ENCODE data around the gene RIT2. TPM values are rescaled to one million over a fixed set of nuclear protein-coding genes. Genes with fewer than 3 reads are reported as not detected.

RIT2 gene
- total RNA-seq, 1 donor from 2014 or later = not detected

- DNase-seq = no peak
- no peaks in the 10 kb centered on the region for H3K36me3 Mint-ChIP-seq (ENCODE audit: unreplicated experiment)
- no peak for TF ChIP-seq CTCF (IDR thresholded peaks at IDR 0.05; ENCODE audit: partially characterized antibody, unreplicated experiment)
- H3K9me3 Mint-ChIP-seq (ENCODE audit: unreplicated experiment) = no peaks in the 10 kb centered on the region
- H3K27me3 Mint-ChIP-seq (ENCODE audit: unreplicated experiment) = no peaks in the 10 kb centered on the region
- peaks cover 4% of the 10 kb centered on the region for H3K4me1 Mint-ChIP-seq (ENCODE audit: low read depth, unreplicated experiment)
- H3K27ac Mint-ChIP-seq (ENCODE audit: unreplicated experiment) = no peak overlapping the region
- H3K4me3 Mint-ChIP-seq (ENCODE audit: unreplicated experiment) = no peak overlapping the region
Measured at GRCh38 chr18:42892181-42892580, 223.3 kb downstream of the RIT2 start.

- no peaks in the 10 kb centered on the region for H3K9me3 Mint-ChIP-seq (ENCODE audit: unreplicated experiment)
- H3K36me3 Mint-ChIP-seq (ENCODE audit: unreplicated experiment) = no peaks in the 10 kb centered on the region
- TF ChIP-seq CTCF (IDR thresholded peaks at IDR 0.05; ENCODE audit: partially characterized antibody, unreplicated experiment) = no peak
- no peak overlapping the region for H3K4me3 Mint-ChIP-seq (ENCODE audit: unreplicated experiment)
- H3K27ac Mint-ChIP-seq (ENCODE audit: unreplicated experiment) = no peak overlapping the region
- peaks cover 2% of the 10 kb centered on the region for H3K4me1 Mint-ChIP-seq (ENCODE audit: low read depth, unreplicated experiment)
- DNase-seq = no peak
- H3K27me3 Mint-ChIP-seq (ENCODE audit: unreplicated experiment) = no peaks in the 10 kb centered on the region
Measured at GRCh38 chr18:42891705-42892104, 223.8 kb downstream of the RIT2 start.

GRCh38 chr18:42883169-42883568 lies 232.3 kb downstream of the RIT2 start:
- H3K27me3 Mint-ChIP-seq (ENCODE audit: unreplicated experiment) = no peaks in the 10 kb centered on the region
- H3K27ac Mint-ChIP-seq (ENCODE audit: unreplicated experiment) = no peak overlapping the region
- H3K9me3 Mint-ChIP-seq (ENCODE audit: unreplicated experiment) = no peaks in the 10 kb centered on the region
- no peak overlapping the region for H3K4me3 Mint-ChIP-seq (ENCODE audit: unreplicated experiment)
- DNase-seq = no peak
- no peaks in the 10 kb centered on the region for H3K4me1 Mint-ChIP-seq (ENCODE audit: low read depth, unreplicated experiment)
- no peak for TF ChIP-seq CTCF (IDR thresholded peaks at IDR 0.05; ENCODE audit: partially characterized antibody, unreplicated experiment)
- no peaks in the 10 kb centered on the region for H3K36me3 Mint-ChIP-seq (ENCODE audit: unreplicated experiment)

GRCh38 chr18:42882122-42882521 lies 233.4 kb downstream of the RIT2 start:
- H3K27me3 Mint-ChIP-seq (ENCODE audit: unreplicated experiment) = no peaks in the 10 kb centered on the region
- DNase-seq = no peak
- H3K4me3 Mint-ChIP-seq (ENCODE audit: unreplicated experiment) = no peak overlapping the region
- H3K36me3 Mint-ChIP-seq (ENCODE audit: unreplicated experiment) = no peaks in the 10 kb centered on the region
- no peaks in the 10 kb centered on the region for H3K9me3 Mint-ChIP-seq (ENCODE audit: unreplicated experiment)
- TF ChIP-seq CTCF (IDR thresholded peaks at IDR 0.05; ENCODE audit: partially characterized antibody, unreplicated experiment) = no peak
- H3K4me1 Mint-ChIP-seq (ENCODE audit: low read depth, unreplicated experiment) = no peaks in the 10 kb centered on the region
- no peak overlapping the region for H3K27ac Mint-ChIP-seq (ENCODE audit: unreplicated experiment)

GRCh38 chr18:42872838-42873237 lies 242.6 kb downstream of the RIT2 start:
- Mint-ChIP-seq H3K4me3 (ENCODE audit: unreplicated experiment) (no peak overlapping the region), H3K27ac (ENCODE audit: unreplicated experiment) (no peak overlapping the region), H3K9me3 (ENCODE audit: unreplicated experiment) (no peaks in the 10 kb centered on the region), H3K27me3 (ENCODE audit: unreplicated experiment) (peaks cover 2% of the 10 kb centered on the region), H3K4me1 (ENCODE audit: low read depth, unreplicated experiment) (no peaks in the 10 kb centered on the region), H3K36me3 (ENCODE audit: unreplicated experiment) (no peaks in the 10 kb centered on the region)
- no peak for DNase-seq
- TF ChIP-seq CTCF (IDR thresholded peaks at IDR 0.05; ENCODE audit: partially characterized antibody, unreplicated experiment) = no peak
